ENCODE data around the gene ADCK1. TPM values are rescaled to one million over a fixed set of nuclear protein-coding genes. Genes with fewer than 3 reads are reported as not detected.

Gene ADCK1
- total RNA-seq, 1 experiment from 2014 or later = 10.1 TPM

DNA sequence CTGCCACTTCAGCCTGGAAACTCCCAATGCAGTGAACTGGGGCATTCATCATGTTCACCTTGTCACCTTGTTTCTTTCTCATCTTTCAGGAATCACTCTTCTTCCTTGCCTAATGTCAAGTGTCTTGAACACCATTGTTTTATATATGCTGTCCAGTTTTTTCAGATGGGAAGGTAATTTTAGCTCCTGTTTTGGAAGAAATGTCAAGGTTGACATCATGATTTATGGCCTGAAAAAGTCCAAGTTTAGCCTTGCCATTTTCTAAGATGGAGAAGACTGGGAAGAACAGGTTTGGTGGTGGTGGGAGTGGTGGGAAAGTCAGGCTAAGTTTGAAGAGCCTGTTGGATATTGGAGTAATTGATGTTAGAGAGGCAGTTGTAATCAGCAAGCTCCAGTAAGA, 54.0 kb downstream of the ADCK1 start:
- CTCF ChIA-PET = no interaction called here
- TF ChIP-seq, protein P1, sequence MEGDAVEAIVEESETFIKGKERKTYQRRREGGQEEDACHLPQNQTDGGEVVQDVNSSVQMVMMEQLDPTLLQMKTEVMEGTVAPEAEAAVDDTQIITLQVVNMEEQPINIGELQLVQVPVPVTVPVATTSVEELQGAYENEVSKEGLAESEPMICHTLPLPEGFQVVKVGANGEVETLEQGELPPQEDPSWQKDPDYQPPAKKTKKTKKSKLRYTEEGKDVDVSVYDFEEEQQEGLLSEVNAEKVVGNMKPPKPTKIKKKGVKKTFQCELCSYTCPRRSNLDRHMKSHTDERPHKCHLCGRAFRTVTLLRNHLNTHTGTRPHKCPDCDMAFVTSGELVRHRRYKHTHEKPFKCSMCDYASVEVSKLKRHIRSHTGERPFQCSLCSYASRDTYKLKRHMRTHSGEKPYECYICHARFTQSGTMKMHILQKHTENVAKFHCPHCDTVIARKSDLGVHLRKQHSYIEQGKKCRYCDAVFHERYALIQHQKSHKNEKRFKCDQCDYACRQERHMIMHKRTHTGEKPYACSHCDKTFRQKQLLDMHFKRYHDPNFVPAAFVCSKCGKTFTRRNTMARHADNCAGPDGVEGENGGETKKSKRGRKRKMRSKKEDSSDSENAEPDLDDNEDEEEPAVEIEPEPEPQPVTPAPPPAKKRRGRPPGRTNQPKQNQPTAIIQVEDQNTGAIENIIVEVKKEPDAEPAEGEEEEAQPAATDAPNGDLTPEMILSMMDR (IDR thresholded peaks at IDR 0.05) = no peak
- TF ChIP-seq, protein P2, sequence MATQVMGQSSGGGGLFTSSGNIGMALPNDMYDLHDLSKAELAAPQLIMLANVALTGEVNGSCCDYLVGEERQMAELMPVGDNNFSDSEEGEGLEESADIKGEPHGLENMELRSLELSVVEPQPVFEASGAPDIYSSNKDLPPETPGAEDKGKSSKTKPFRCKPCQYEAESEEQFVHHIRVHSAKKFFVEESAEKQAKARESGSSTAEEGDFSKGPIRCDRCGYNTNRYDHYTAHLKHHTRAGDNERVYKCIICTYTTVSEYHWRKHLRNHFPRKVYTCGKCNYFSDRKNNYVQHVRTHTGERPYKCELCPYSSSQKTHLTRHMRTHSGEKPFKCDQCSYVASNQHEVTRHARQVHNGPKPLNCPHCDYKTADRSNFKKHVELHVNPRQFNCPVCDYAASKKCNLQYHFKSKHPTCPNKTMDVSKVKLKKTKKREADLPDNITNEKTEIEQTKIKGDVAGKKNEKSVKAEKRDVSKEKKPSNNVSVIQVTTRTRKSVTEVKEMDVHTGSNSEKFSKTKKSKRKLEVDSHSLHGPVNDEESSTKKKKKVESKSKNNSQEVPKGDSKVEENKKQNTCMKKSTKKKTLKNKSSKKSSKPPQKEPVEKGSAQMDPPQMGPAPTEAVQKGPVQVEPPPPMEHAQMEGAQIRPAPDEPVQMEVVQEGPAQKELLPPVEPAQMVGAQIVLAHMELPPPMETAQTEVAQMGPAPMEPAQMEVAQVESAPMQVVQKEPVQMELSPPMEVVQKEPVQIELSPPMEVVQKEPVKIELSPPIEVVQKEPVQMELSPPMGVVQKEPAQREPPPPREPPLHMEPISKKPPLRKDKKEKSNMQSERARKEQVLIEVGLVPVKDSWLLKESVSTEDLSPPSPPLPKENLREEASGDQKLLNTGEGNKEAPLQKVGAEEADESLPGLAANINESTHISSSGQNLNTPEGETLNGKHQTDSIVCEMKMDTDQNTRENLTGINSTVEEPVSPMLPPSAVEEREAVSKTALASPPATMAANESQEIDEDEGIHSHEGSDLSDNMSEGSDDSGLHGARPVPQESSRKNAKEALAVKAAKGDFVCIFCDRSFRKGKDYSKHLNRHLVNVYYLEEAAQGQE (IDR thresholded peaks at IDR 0.05; ENCODE audit: insufficient read depth in 1 of 2, low read depth in 2 of 2, low read length in 1 of 2) = no peak
- TF ChIP-seq TCF7L2 (IDR thresholded peaks at IDR 0.05; ENCODE audit: low read depth, low read length) (no peak), POLR2AphosphoS5 (IDR thresholded peaks at IDR 0.05; ENCODE audit: low read depth, low read length) (no peak), SIN3A (IDR thresholded peaks at IDR 0.05; ENCODE audit: borderline replicate concordance, insufficient read depth, low read depth, low read length) (no peak)
- no peak for DNase-seq (ENCODE audit: low read depth, low spot score)
- POLR2A ChIA-PET = no interaction called here
- Histone ChIP-seq H3K4me1 (ENCODE audit: control insufficient read depth, insufficient read depth, low read length) (no peaks in the 10 kb centered on the region), H3K27me3 (ENCODE audit: control insufficient read depth, insufficient read depth, low read length) (no peaks in the 10 kb centered on the region), H3K27ac (ENCODE audit: low read length) (no peak overlapping the region), H3K9me3 (ENCODE audit: control insufficient read depth, insufficient read depth, low read depth, low read length) (no peaks in the 10 kb centered on the region), H3K4me3 (ENCODE audit: low read depth in 2 of 2, low read length in 2 of 2) (no peak overlapping the region), H3K36me3 (ENCODE audit: control insufficient read depth, insufficient read depth, low read length) (no peaks in the 10 kb centered on the region)
- ATAC-seq = no peak
- no TSS peak for BruUV-seq (replicated peaks)
- intact Hi-C loops (cut with micrococcal nuclease; ENCODE audit: unreplicated experiment) = no loop called here
- in situ Hi-C loops (cut with HindIII; ENCODE audit: low pct_unique_long_range_greater_than_20kb, low sequenced_read_pairs) = no loop called here

DNA sequence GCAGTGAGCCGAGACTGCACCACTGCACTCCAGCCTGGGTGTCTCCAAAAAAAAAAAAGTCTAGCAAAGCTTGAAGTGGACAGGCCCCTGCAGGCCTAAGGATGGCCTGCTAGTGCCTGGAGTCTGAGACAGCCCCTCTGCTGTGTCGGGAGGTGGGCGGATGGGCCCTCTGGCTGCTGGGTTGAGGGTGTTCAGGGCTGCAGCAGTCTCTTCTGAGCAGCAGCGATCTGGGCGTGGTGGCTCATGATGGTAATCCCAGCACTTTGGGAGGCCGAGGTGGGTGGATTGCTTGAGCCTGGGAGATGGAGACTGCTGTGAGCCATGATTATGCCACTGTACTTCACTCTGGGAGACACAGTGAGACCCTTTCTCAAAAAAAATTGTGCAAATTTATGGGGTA, 57.0 kb downstream of the ADCK1 start:
- BruUV-seq (replicated peaks) = no TSS peak
- DNase-seq (ENCODE audit: low read depth, low spot score) (no peak), ATAC-seq (no peak)
- Histone ChIP-seq H3K27ac (ENCODE audit: low read length) (no peak overlapping the region), H3K4me3 (ENCODE audit: low read depth in 2 of 2, low read length in 2 of 2) (no peak overlapping the region), H3K9me3 (ENCODE audit: control insufficient read depth, insufficient read depth, low read depth, low read length) (no peaks in the 10 kb centered on the region), H3K36me3 (ENCODE audit: control insufficient read depth, insufficient read depth, low read length) (no peaks in the 10 kb centered on the region), H3K4me1 (ENCODE audit: control insufficient read depth, insufficient read depth, low read length) (no peaks in the 10 kb centered on the region), H3K27me3 (ENCODE audit: control insufficient read depth, insufficient read depth, low read length) (no peaks in the 10 kb centered on the region)
- CTCF ChIA-PET = no interaction called here
- POLR2A ChIA-PET = interaction anchor here (0.6 kb wide), 1 partner anchor 13 kb away, joined by 3 read pairs; no protein-coding TSS in a partner anchor
- intact Hi-C loops (cut with micrococcal nuclease; ENCODE audit: unreplicated experiment) (no loop called here), in situ Hi-C loops (cut with HindIII; ENCODE audit: low pct_unique_long_range_greater_than_20kb, low sequenced_read_pairs) (no loop called here)
- TF ChIP-seq SIN3A (IDR thresholded peaks at IDR 0.05; ENCODE audit: borderline replicate concordance, insufficient read depth, low read depth, low read length) (no peak), POLR2AphosphoS5 (IDR thresholded peaks at IDR 0.05; ENCODE audit: low read depth, low read length) (no peak), TCF7L2 (IDR thresholded peaks at IDR 0.05; ENCODE audit: low read depth, low read length) (no peak)
- TF ChIP-seq, protein P1 (IDR thresholded peaks at IDR 0.05) = no peak
- TF ChIP-seq, protein P2 (IDR thresholded peaks at IDR 0.05; ENCODE audit: insufficient read depth in 1 of 2, low read depth in 2 of 2, low read length in 1 of 2) = no peak
